Measurements from ENCODE around the gene VAV3. TPM values are rescaled to one million over a fixed set of nuclear protein-coding genes. Genes with fewer than 3 reads are reported as not detected.

Gene VAV3
- total RNA-seq, 1 donor from 2014 or later: 0.12 TPM

- no peaks in the 10 kb centered on the region for H3K36me3 Mint-ChIP-seq (ENCODE audit: low read depth)
- no peak for TF ChIP-seq CTCF (IDR thresholded peaks at IDR 0.05)
- no peaks in the 10 kb centered on the region for H3K27me3 Mint-ChIP-seq (ENCODE audit: low read depth)
- H3K4me3 Mint-ChIP-seq (ENCODE audit: unreplicated experiment): no peak overlapping the region
- no peaks in the 10 kb centered on the region for H3K4me1 Mint-ChIP-seq (ENCODE audit: low read depth)
- H3K9me3 Mint-ChIP-seq (ENCODE audit: low read depth): no peaks in the 10 kb centered on the region
- no peak for DNase-seq (ENCODE audit: low spot score)
- no peak overlapping the region for H3K27ac Mint-ChIP-seq (ENCODE audit: unreplicated experiment)
These were observed 412.2 kb downstream of the VAV3 start for GRCh38 chr1:107552781-107553180.

- DNase-seq (ENCODE audit: low spot score): no peak
- Mint-ChIP-seq H3K4me3 (ENCODE audit: unreplicated experiment) (no peak overlapping the region), H3K9me3 (ENCODE audit: low read depth) (no peaks in the 10 kb centered on the region), H3K36me3 (ENCODE audit: low read depth) (no peaks in the 10 kb centered on the region), H3K4me1 (ENCODE audit: low read depth) (no peaks in the 10 kb centered on the region), H3K27ac (ENCODE audit: unreplicated experiment) (no peak overlapping the region), H3K27me3 (ENCODE audit: low read depth) (no peaks in the 10 kb centered on the region)
- TF ChIP-seq CTCF (IDR thresholded peaks at IDR 0.05): no peak
These were observed 413.5 kb downstream of the VAV3 start for GRCh38 chr1:107551456-107551855.

GRCh38 chr1:107550358-107550757 is 414.6 kb downstream of the VAV3 start:
- Mint-ChIP-seq H3K36me3 (ENCODE audit: low read depth) (no peaks in the 10 kb centered on the region), H3K27me3 (ENCODE audit: low read depth) (no peaks in the 10 kb centered on the region), H3K27ac (ENCODE audit: unreplicated experiment) (no peak overlapping the region), H3K4me1 (ENCODE audit: low read depth) (no peaks in the 10 kb centered on the region), H3K4me3 (ENCODE audit: unreplicated experiment) (no peak overlapping the region), H3K9me3 (ENCODE audit: low read depth) (no peaks in the 10 kb centered on the region)
- DNase-seq (ENCODE audit: low spot score): no peak
- TF ChIP-seq CTCF (IDR thresholded peaks at IDR 0.05): no peak

GRCh38 chr1:107549152-107549810 is 415.7 kb downstream of the VAV3 start:
- no peaks in the 10 kb centered on the region for H3K36me3 Mint-ChIP-seq (ENCODE audit: low read depth)

GRCh38 chr1:107548276-107548675 is 416.7 kb downstream of the VAV3 start:
- H3K4me1 Mint-ChIP-seq (ENCODE audit: low read depth): no peaks in the 10 kb centered on the region
- no peak overlapping the region for H3K27ac Mint-ChIP-seq (ENCODE audit: unreplicated experiment)
- H3K27me3 Mint-ChIP-seq (ENCODE audit: low read depth): no peaks in the 10 kb centered on the region
- no peak overlapping the region for H3K4me3 Mint-ChIP-seq (ENCODE audit: unreplicated experiment)
- no peaks in the 10 kb centered on the region for H3K36me3 Mint-ChIP-seq (ENCODE audit: low read depth)
- no peak for DNase-seq (ENCODE audit: low spot score)
- no peak for TF ChIP-seq CTCF (IDR thresholded peaks at IDR 0.05)
- no peaks in the 10 kb centered on the region for H3K9me3 Mint-ChIP-seq (ENCODE audit: low read depth)

More at GRCh38 chr1:107549152-107549810, 415.7 kb downstream of the VAV3 start:
- Mint-ChIP-seq H3K27me3 (ENCODE audit: low read depth) (no peaks in the 10 kb centered on the region), H3K27ac (ENCODE audit: unreplicated experiment) (no peak overlapping the region), H3K9me3 (ENCODE audit: low read depth) (no peaks in the 10 kb centered on the region), H3K4me1 (ENCODE audit: low read depth) (no peaks in the 10 kb centered on the region), H3K4me3 (ENCODE audit: unreplicated experiment) (no peak overlapping the region)
- DNase-seq (ENCODE audit: low spot score): no peak
- no peak for TF ChIP-seq CTCF (IDR thresholded peaks at IDR 0.05)
